Left cardiac atrium (tissue), 4 donors: ENCODE data around the gene STAG2. TPM values are rescaled to one million over a fixed set of nuclear protein-coding genes. Genes with fewer than 3 reads are reported as not detected.

Source experiments
- ATAC-seq, 2 donors: fragments of 200-7000 bp; cut with Tn5 transposase; one replicate each; pipeline ENCODE4 v1.9.1; 2020; ENCODE audit warnings: mild to moderate bottlenecking in 2 of 2, moderate library complexity in 2 of 2
- DNase-seq: peaks from one replicate; pipeline ENCODE4 v3.0.0-alpha.2; 2020
- intact Hi-C, 2 donors: fragments of 100-400 bp; cut with DNase I; formaldehyde crosslinking; loops; one replicate each; pipeline versions ENCODE4 v1.14.1 to v1.15.1; 2022 to 2023
- total RNA-seq, 2 donors: library from RNA; stranded (reverse); fragmentation: NEBNext Ultra II Directional; extraction: Animal tissue kit (Norgen Biotek cat#: 25700); gene quantifications; one replicate each; pipeline ENCODE4 v1.2.1, GENCODE V29; 2021
- donor health status: DM: no; HTN: yes; CAD: no.
- donor health status: DM: no; HTN: yes; CAD: no; lungs with severe emphysema.
- donor health status: DM: yes; HTN: yes; CAD: no.
- donor health status: Dilated cardiomyopathy.

The STAG2 gene
- total RNA-seq, 2 donors from 2014 or later, result 31.8 to 34.6 TPM

DNA sequence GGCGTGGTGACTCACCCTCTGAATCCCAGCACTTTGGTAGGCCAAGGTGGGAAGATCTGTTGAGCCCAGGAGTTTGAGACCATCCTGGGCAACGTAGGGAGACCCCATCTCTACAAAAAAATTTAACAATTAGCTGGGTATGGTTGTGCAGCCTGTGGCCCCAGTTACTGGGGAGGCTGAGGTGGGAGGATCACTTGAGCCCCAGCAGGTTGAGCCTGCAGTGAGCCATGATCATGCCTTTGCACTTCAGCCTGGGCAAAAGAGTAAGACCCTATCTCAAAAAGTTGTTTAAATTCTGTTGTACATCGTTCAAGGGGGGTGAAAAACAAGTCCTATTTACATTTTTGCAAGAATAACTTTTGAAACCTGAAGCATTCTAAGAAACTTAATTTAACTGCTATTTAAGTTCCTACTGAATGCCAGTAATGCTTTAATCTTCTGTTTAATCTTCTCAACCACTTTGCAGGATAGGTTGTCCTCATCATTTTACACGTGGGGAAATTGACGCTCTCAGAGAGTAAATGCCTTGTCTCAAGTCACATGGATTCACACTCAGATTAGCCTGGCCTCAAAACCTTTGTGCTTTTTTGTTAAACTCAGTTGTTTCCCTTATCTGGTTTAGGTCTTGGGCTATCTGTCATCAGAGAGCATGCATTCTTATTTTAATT lies 7.0 kb downstream of the STAG2 start:
- intact Hi-C loops, result no loop called here
- ATAC-seq (no peak), DNase-seq (no peak)

DNA sequence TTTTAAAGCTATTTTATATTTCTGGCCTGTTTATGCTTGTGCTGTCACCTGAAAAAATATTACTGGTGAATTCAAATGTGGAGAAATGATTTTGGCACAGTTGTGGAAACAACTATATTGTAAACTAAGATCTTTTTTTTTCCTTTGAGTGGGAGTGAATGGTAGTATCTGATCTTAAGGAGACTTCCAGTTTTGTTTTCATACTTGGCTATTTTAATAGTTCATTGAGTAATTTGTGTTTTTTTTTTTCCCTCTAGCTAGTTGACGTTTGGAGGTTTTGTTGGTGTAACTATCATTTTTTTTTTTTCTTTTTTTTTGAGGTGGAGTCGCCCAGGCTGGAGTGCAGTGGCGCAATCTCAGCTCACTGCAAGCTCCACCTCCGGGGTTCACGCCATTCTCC lies 10.5 kb downstream of the STAG2 start:
- ATAC-seq (no peak), DNase-seq (no peak)
- intact Hi-C loops, result no loop called here

DNA sequence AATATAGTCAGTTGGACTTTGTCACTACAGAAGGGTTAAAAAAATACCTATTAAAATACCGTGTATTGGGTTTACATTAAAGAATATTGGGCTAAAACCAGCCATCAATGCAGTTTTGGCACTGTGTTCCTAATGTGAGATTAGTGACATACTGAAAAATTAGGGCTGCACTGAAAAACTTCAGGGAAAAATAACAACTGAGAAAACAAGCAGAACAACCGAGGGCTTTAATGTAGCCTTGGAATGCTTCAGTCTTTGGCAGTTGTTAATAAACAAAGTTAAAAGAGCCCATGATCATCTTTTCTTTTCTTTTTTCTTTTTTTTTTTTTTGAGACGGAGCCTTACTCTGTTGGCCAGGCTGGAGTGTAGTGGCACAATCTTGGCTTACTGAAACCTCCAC lies 12.4 kb downstream of the STAG2 start:
- no peak for DNase-seq
- intact Hi-C loops, result no loop called here
- no peak for ATAC-seq

DNA sequence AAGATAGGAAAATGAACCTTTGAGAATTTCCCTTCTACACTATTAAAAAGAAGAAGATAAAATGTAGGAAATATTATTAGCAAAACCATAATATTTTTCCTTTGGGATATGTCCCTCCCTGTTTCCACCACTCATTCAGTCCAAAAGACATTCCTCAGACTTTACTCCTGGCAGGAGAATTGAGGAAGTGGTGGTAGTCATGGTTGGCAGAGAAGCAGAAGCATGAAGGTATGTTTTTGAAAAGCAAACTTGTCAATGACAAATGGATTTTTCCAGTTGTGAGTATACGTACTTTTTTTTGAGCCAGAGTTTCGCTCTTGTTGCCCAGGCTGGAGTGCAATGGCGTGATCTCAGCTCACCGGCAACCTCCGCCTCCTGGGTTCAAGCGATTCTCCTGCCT lies 13.7 kb downstream of the STAG2 start:
- intact Hi-C loops, result no loop called here
- DNase-seq (no peak), ATAC-seq (peak in 1 of 2 donors; percentile 63)

DNA sequence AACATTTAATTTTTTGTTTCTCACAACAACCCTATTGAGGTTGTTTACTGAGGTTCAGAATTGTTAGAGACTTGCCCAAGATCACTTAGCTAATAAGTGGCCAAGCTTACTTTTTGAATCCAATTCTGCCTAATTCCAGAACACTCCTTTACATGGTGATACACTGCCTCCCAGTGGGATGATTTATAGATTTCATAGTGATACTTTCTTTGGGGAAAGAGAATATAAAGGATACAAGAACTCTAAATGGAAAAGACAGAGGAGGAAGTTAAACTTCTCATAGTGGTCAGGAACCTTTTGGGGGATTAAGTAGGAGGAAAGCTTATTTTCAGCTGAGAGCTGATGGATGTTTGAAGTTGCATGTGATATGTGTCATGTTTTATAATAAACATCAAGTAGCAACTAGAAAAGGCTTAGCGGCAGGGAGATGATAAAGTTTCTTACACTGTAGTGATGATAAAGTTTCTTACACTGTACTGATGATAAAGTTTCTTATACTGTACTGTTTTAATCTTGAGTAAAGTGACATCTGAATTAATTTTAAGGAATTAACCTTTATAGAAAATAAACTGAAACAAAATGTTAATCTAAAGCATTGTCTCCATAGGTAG lies 15.3 kb downstream of the STAG2 start:
- intact Hi-C loops, result no loop called here
- no peak for DNase-seq
- peak in 1 of 2 donors; percentile 53 for ATAC-seq

DNA sequence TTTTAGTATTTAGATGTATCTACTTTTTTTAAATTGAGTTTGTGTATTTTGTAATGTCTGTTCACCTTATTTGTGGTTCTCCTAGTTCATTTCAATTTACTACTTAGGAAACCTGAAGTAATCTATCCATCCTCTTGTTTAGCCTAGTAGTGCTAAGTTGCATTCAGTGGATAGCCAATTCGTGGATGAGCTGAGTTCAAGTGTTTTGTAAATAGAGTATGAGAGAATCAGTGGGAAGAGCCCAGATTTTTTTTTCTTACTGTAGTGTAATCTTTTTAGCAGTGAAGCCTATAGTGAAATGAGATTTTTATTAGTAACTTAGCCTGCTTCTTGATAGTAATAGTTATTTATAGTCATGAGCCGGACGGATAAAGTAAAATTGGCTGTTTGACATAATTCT lies 21.7 kb downstream of the STAG2 start:
- intact Hi-C loops, result no loop called here
- ATAC-seq, result no peak
- no peak for DNase-seq

DNA sequence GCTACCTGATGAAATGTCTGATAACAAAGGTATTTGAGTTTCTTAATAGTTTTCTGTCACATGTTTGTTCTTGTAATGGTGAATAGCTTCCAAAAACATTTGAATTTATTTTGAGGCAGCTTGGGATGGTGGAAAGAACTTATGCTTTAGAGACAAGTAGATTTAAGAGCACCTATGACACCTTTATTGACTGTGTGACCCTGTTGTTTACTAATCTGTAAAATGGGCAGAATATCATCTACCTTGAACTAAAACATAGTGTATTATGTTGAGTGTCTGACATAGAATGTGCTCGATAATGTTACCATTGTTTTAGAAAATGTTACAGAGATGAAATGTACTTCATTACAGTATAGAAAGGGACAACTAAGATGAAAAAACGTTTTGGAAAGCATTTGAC lies 24.9 kb downstream of the STAG2 start:
- no peak for DNase-seq
- intact Hi-C loops, result no loop called here
- ATAC-seq, result no peak

DNA sequence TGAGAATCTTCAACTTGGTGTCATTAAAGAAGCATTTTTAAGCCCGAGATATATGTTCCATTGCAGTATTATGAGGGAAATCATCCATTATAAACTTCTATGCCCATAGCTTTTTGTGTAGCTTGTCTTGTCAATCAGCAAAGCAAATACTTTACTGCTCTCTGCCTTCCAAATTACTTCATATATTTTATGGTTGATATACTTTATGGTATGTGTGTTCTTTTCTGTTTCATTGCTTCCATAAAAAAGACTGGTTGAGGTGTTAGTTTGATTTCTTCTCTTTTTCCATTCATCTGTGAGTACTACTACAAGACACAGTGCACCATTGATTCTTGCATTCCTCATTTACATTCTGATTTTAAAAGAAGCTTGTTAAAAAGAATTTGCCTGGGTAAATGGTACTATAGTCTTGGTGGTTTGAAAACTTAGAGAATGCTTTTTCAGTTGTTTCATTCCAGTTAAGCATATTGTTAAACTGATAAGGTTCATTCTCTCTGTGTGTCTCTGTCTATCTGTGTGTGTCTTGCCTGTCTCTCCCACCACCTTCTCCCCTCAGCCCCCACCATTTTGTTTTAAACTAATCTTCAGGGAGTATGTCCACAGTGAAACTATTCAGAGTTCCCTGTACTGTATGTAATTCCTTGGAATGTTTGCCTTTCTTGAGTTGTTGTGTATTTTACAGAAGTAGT lies 27.1 kb downstream of the STAG2 start:
- DNase-seq (no peak), ATAC-seq (no peak)
- intact Hi-C loops, result no loop called here

DNA sequence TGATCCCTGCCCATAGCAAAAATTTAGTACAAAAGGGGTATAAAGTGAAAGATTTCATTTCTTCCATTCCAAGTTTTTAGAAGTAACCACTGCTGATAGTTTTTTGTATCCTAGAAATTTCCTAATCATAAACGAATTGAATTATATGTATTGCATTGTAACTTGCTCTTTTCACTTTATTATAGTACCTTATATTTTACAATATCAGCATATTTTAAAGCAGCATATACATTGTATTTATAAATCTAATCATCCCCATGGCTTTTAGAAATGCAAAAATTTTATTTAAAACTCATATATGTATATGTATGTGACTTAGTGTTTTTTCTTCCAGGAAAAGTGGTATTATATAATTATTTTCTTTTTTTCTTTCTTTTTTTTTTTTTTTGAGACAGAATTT lies 27.7 kb downstream of the STAG2 start:
- intact Hi-C loops, result no loop called here
- DNase-seq (no peak), ATAC-seq (no peak)

DNA sequence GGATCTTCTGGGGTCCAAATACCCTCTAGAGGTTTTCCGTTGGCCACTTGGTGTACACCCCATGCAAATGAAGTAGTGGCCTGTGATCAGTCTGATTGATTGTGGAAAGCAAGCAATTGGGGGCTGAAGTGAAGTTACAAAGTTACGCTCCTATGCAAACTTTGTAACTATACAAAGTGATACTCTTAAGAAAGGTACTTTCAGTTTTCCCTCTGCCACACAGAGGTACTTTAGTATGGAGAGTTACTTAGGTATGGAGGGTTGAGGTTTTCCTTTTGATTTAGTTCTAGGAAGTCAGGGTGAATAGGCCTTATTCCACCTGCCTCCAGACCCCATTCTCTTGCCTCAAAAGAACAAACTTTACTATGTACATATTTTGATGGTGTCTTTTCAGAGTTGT lies 28.7 kb downstream of the STAG2 start:
- DNase-seq (no peak), ATAC-seq (no peak)
- intact Hi-C loops, result no loop called here

DNA sequence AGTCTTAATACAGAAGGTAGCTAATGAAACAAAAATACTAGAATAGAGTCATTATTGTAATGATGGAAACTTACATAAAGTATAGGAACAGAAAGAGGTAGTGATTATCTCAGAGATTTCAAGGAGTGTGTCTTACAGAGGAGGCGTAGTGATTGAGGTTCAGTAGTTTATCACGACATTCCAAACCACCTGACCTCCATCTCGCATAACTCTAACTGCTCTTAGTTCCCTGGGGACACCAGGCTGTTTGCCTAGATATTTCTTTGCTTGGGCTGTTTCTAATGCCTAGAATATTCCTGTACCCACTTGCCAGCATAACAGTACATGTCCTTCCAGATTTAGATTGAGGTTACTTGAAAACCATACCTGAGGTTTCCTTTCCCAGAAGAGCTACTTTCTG lies 29.1 kb downstream of the STAG2 start:
- intact Hi-C loops, result no loop called here
- DNase-seq (no peak), ATAC-seq (no peak)

DNA sequence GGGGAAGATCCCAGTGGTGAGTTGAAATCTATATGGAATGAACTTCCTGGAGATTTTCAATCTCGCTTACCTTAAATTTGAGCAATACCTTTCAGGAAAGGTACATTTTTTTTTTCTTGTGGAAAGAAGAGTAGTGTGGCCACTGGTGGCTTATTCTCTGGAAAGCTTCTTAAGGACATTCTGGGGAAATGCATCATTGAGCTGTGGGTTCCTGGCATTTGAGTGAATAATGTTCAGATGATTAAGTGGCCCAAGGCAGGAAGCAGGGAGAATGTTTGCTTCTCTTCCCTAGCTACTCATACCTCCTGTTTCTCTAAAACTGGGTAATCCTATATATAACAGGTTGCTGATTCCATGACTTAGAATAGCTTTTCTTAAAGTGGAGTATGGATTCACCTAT lies 31.8 kb downstream of the STAG2 start:
- intact Hi-C loops, result no loop called here
- ATAC-seq (no peak), DNase-seq (no peak)

DNA sequence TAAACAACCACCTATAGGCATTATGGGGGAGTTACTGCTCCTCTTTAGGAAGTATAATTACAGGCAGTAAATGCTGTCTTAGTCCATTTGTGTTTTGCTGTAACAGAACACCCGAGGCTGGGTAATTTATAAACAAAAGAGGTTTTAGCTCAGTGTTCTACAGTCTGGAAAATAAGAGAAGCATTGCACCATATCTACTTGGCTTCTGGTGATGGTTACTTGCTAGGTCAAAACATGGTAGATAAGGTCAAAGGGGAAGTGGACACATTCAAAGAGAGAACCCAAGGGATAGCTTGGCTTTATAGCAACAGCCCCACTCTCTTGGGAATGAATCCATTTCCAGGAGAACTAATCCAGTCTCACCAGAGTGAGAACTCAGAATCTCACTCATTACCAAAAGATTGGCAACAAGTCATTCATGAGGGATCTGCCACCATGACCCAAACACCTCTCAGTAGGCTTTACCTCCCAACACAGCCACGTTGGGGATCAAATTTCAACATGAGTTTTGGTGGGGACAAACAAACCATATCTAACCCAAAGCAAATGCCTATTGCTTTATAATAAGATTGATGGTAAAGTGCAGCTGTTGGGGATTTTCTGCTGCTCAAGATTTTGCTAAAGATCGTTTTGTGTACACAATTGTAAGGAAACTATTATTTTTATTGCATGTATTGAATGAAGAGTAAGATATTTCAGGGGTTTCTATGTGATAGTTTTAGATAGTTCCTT lies 32.6 kb downstream of the STAG2 start:
- no peak for DNase-seq
- ATAC-seq, result no peak
- intact Hi-C loops, result no loop called here

DNA sequence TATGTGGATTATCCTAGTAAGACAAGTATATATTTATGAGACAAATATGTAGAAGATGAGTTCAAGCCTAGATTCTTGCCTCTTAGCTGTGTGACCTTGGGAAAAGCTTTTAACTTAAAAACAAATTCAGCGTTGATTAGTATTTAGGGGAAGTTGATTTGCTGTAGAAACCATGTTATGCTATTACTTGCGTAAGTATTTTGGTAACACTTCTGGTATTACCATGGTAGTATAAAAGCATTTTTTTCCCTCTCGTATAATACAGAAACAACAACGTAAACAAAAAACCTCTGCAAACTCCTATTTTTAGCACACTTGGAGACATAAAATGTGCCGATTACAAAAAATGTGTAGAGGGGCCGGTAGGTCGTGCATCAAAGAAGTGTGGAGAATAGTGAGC lies 33.2 kb downstream of the STAG2 start:
- intact Hi-C loops, result no loop called here
- no peak for DNase-seq
- no peak for ATAC-seq

DNA sequence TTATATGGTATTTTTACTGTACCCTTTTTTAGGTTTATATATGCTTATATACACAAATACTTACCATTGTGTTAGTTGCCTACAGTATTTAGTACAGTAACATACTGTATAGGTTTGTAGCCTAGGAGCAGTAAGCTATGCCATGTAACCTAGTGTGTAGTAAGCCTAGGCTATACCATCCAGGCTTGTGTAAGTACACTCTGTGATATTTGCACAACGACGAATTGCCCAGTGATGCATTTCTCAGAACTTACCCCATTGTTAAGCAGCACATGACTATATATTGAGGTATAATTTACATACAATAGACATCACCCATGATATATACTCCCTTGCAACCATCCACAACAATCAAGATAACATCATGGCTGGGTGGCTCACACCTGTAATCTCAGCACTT lies 40.1 kb downstream of the STAG2 start:
- intact Hi-C loops, result no loop called here
- DNase-seq, result no peak
- ATAC-seq, result no peak

DNA sequence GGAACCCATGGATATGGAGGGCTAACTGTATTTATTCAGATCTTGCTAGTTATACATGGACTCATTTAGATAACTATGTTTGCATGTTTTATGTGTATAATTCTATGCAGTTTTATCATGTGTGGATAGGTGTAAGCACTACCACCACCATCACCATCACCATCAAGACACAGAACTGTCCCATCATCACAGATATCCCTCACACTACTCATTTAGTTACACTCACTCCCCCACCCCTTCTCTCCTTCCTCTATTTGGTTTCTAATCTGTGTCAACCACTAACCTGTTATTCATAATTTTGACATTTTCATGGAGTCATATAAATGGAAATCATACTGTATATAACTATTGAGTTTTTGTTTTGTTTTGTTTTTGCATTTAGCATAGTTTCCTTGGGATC lies 43.7 kb downstream of the STAG2 start:
- ATAC-seq, result no peak
- intact Hi-C loops, result no loop called here
- DNase-seq, result no peak

DNA sequence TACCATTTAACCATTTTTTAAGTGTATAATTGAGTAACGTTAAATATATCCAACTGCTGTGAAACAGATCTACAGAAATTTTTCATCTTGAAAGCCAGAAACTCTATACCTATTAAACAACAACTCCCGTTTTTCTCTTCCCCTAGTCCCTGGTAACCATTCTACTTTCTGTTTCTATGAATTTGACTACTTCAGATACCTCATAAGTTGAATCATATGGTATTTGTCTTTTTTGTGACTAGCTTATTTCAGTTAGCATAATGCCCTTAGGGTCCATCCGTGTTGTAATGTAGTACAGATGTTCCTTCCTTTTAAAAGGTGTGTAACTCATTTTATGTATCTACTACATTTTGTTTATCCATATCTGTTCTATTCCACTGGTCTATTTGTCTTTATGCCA lies 48.7 kb downstream of the STAG2 start:
- ATAC-seq, result no peak
- intact Hi-C loops, result no loop called here
- no peak for DNase-seq

DNA sequence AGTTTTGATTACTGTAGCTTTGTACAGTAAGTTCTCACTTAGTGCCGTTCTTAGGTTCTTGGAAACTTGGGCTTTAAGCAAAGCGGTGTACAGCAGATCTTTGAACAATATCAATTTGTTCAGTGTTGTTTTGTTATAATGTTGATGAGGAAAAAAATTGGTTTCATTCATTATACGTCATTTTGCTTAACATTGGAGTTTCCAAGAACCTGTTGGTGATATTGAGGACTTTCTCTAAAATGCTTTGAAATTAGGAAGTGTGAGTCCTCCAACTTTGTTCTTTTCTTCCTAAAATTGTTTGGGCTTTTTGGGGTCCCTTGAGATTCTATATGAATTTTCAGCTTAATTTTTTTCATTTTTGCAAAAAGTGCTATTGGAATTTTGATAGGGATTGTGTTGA lies 49.1 kb downstream of the STAG2 start:
- DNase-seq (no peak), ATAC-seq (no peak)
- intact Hi-C loops, result no loop called here

DNA sequence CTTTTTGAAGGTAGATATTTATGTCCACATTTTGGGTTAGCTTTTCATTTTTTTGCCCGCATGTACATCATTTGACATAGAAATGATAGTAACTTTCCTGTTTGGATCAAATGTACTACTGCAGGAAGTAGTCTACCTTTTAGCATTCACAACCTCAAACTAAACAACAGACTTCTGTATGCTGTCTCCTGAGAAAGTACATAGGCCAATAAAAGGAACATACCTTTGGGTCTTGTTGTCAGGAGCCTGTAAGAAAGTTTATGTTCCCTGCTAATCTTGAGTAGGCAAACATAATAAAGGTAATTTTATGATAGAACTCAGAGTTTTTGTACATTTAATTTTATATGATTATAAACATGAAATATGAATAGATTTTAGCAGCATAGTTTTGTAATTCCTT lies 54.2 kb downstream of the STAG2 start:
- intact Hi-C loops, result no loop called here
- no peak for DNase-seq
- ATAC-seq, result no peak

DNA sequence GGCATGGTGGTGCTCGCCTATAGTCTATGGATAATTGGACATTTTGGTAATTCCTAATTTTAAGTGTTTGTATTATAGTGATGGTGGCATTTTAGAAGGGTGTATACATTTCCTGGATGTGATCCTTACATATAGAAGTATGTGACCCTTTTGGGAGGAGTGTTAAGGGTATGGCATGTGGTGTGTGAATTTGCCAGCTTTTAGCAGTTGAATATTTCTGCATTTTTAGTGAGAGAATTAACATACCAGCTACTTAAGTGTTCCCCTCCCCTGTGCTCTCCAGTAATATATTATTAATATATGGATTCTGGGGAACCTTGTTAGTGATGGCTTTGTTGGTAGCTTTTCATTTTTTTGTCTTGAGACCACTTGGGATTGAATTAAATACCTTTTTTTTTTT lies 55.3 kb downstream of the STAG2 start:
- intact Hi-C loops, result no loop called here
- no peak for DNase-seq
- ATAC-seq, result no peak
